Uterus (tissue), 4 donors: Measurements from ENCODE around the gene MAD2L2. TPM values are rescaled to one million over a fixed set of nuclear protein-coding genes. Genes with fewer than 3 reads are reported as not detected.

Source experiments
- DNase-seq, 2 donors: peaks; one replicate each; pipeline ENCODE4 v3.0.0-alpha.2; 2019 to 2020
- H3K27ac ChIP-seq, 2 donors: fragments of 200-600 bp; sonication (generic); 1 replicate in 1 of 2; 2 replicates in 1 of 2; pipeline ENCODE4 v1.5.1; 2016 to 2018
- H3K27me3 ChIP-seq, 2 donors: fragments of 200-600 bp; sonication (generic); one replicate each; pipeline ENCODE4 v1.5.1; 2018 to 2019; ENCODE audit warnings: control low read depth in 1 of 2
- H3K36me3 ChIP-seq, 2 donors: fragments of 200-600 bp; sonication (generic); one replicate each; pipeline ENCODE4 v1.5.1; 2019; ENCODE audit warnings: control low read depth in 1 of 2
- H3K4me1 ChIP-seq, 2 donors: fragments of 200-600 bp; sonication (generic); one replicate each; pipeline ENCODE4 v1.5.1; 2018 to 2019; ENCODE audit warnings: control low read depth in 1 of 2
- H3K4me3 ChIP-seq, 2 donors: fragments of 200-600 bp; sonication (generic); 1 replicate in 1 of 2; 2 replicates in 1 of 2; pipeline ENCODE4 v1.5.1; 2018 to 2019; ENCODE audit warnings: mild to moderate bottlenecking in 1 of 2
- H3K9me3 ChIP-seq, 2 donors: fragments of 200-600 bp; sonication (generic); one replicate each; pipeline ENCODE4 v1.5.1; 2019; ENCODE audit warnings: control low read depth in 1 of 2
- POLR2A ChIP-seq, 2 donors: fragments of 450-650 bp; IDR thresholded peaks; one replicate each; pipeline ENCODE4 v1.6.1; 2016; ENCODE audit warnings: antibody characterized with exemption in 2 of 2, mild to moderate bottlenecking in 1 of 2, moderate library complexity in 1 of 2
- intact Hi-C: fragments of 100-400 bp; cut with DNase I; formaldehyde crosslinking; loops from one replicate; pipeline ENCODE4 v1.15.1; 2023; ENCODE audit warnings: low total_unique reads
- total RNA-seq, 4 donors: library from RNA; depleted of rRNA in 3 of 4; stranded (reverse); fragments of >200 nt in 3 of 4; gene quantifications; one replicate each; pipeline versions ENCODE4 v1.1.0 to v1.2.4, GENCODE V29; 2014 to 2023
- TF ChIP-seq, protein P1 (sequence below), 4 experiments: fragments of 200-600 bp in 2 of 4; fragments of 450-650 bp in 2 of 4; sonication (generic) in 2 of 4; IDR thresholded peaks; one replicate each; pipeline ENCODE4 v1.5.1; 2016 to 2019; ENCODE audit warnings: antibody characterized with exemption in 4 of 4, mild to moderate bottlenecking in 2 of 4, moderate library complexity in 1 of 4
- donor health status: DM: yes; HTN: yes; CAD: no.

Gene MAD2L2
- total RNA-seq, 4 donors from 2014 or later = 24.3 to 66.2 (median 34.6) TPM

GRCh38 chr1:11701981-11702803 is 21.2 kb upstream of the MAD2L2 start:
- intact Hi-C loops = no loop called here
- no peak for DNase-seq
- Histone ChIP-seq H3K9me3 (no peaks in the 10 kb centered on the region), H3K27ac (no peak overlapping the region), H3K4me3 (no peak overlapping the region), H3K27me3 (peaks cover 0 to 5% of the 10 kb centered on the region in 2 donors), H3K4me1 (no peaks in the 10 kb centered on the region), H3K36me3 (no peaks in the 10 kb centered on the region)
- TF ChIP-seq, protein P1, sequence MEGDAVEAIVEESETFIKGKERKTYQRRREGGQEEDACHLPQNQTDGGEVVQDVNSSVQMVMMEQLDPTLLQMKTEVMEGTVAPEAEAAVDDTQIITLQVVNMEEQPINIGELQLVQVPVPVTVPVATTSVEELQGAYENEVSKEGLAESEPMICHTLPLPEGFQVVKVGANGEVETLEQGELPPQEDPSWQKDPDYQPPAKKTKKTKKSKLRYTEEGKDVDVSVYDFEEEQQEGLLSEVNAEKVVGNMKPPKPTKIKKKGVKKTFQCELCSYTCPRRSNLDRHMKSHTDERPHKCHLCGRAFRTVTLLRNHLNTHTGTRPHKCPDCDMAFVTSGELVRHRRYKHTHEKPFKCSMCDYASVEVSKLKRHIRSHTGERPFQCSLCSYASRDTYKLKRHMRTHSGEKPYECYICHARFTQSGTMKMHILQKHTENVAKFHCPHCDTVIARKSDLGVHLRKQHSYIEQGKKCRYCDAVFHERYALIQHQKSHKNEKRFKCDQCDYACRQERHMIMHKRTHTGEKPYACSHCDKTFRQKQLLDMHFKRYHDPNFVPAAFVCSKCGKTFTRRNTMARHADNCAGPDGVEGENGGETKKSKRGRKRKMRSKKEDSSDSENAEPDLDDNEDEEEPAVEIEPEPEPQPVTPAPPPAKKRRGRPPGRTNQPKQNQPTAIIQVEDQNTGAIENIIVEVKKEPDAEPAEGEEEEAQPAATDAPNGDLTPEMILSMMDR (IDR thresholded peaks at IDR 0.05) = no peak
- TF ChIP-seq POLR2A (IDR thresholded peaks at IDR 0.05) = no peak

DNA sequence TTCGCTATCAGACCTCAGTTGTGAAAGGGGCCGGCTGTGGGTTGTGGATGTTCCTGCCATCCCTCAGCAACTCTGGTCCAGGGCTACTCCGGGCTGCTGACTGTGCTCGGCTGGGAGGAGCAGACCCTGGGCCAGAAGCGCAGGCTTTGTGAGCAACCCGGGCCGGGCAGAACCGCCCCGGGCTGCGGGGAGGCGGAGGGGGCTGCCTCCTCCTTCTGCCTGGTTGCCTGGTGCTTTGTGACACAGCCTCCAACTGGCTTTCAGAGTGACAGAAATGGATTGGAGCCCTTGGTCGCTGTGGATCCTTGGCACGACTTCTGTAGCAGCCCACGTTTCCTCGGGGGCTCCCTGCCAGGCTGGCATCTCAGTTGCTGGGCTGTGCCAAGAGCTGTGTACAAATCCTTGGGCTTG is 20.6 kb upstream of the MAD2L2 start:
- H3K4me3 ChIP-seq = no peak overlapping the region
- H3K27me3 ChIP-seq = peaks cover 0 to 5% of the 10 kb centered on the region in 2 donors
- intact Hi-C loops = no loop called here
- H3K36me3 ChIP-seq = no peaks in the 10 kb centered on the region
- H3K9me3 ChIP-seq = no peaks in the 10 kb centered on the region
- no peaks in the 10 kb centered on the region for H3K4me1 ChIP-seq
- no peak for TF ChIP-seq POLR2A (IDR thresholded peaks at IDR 0.05)
- TF ChIP-seq, protein P1 (IDR thresholded peaks at IDR 0.05) = no peak
- DNase-seq = no peak
- H3K27ac ChIP-seq = no peak overlapping the region

- H3K27me3 ChIP-seq = peaks cover 0 to 5% of the 10 kb centered on the region in 2 donors
- no peaks in the 10 kb centered on the region for H3K9me3 ChIP-seq
- no peak for DNase-seq
- H3K4me3 ChIP-seq = no peak overlapping the region
- H3K27ac ChIP-seq = no peak overlapping the region
- TF ChIP-seq POLR2A (IDR thresholded peaks at IDR 0.05) = no peak
- TF ChIP-seq, protein P1 (IDR thresholded peaks at IDR 0.05) = no peak
- intact Hi-C loops = no loop called here
- H3K36me3 ChIP-seq = no peaks in the 10 kb centered on the region
- no peaks in the 10 kb centered on the region for H3K4me1 ChIP-seq
Measured at GRCh38 chr1:11700601-11701467, 19.9 kb upstream of the MAD2L2 start.

GRCh38 chr1:11697893-11698210 is 16.9 kb upstream of the MAD2L2 start:
- no peak for DNase-seq
- no peak for TF ChIP-seq POLR2A (IDR thresholded peaks at IDR 0.05)
- TF ChIP-seq, protein P1 (IDR thresholded peaks at IDR 0.05) = no peak
- Histone ChIP-seq H3K4me3 (no peak overlapping the region), H3K27me3 (peaks cover 0 to 5% of the 10 kb centered on the region in 2 donors), H3K4me1 (no peaks in the 10 kb centered on the region), H3K27ac (no peak overlapping the region), H3K36me3 (no peaks in the 10 kb centered on the region), H3K9me3 (no peaks in the 10 kb centered on the region)
- intact Hi-C loops = no loop called here
